ENCODE results near the gene OBP2B.

Gene OBP2B

GRCh38 chr9:133191989-133192388 is 17.1 kb downstream of the OBP2B start:
- no peaks in the 10 kb centered on the region for H3K9me3 Mint-ChIP-seq
- peaks cover 31 to 45% of the 10 kb centered on the region in 2 donors for H3K27me3 Mint-ChIP-seq
- no peaks in the 10 kb centered on the region for H3K4me1 Mint-ChIP-seq (ENCODE audit: low read depth in 2 of 2)
- H3K4me3 Mint-ChIP-seq = no peak overlapping the region
- DNase-seq = no peak
- ATAC-seq (replicated peaks) = no peak
- no peaks in the 10 kb centered on the region for H3K36me3 Mint-ChIP-seq (ENCODE audit: insufficient read depth)
- H3K27ac Mint-ChIP-seq = no peak overlapping the region

GRCh38 chr9:133189826-133190225 is 19.2 kb downstream of the OBP2B start:
- no peak for ATAC-seq (replicated peaks)
- no peak overlapping the region for H3K4me3 Mint-ChIP-seq
- H3K36me3 Mint-ChIP-seq (ENCODE audit: insufficient read depth) = no peaks in the 10 kb centered on the region
- no peaks in the 10 kb centered on the region for H3K9me3 Mint-ChIP-seq
- H3K27me3 Mint-ChIP-seq = peaks cover 22 to 41% of the 10 kb centered on the region in 2 donors
- H3K4me1 Mint-ChIP-seq (ENCODE audit: low read depth in 2 of 2) = peaks cover 8 to 9% of the 10 kb centered on the region in 2 donors
- H3K27ac Mint-ChIP-seq = no peak overlapping the region
- DNase-seq = no peak

- DNase-seq = no peak
- Mint-ChIP-seq H3K27ac (no peak overlapping the region), H3K4me1 (ENCODE audit: low read depth in 2 of 2) (peaks cover 10 to 12% of the 10 kb centered on the region in 2 donors), H3K27me3 (peaks cover 16 to 39% of the 10 kb centered on the region in 2 donors), H3K9me3 (no peaks in the 10 kb centered on the region), H3K4me3 (no peak overlapping the region), H3K36me3 (ENCODE audit: insufficient read depth) (no peaks in the 10 kb centered on the region)
- ATAC-seq (replicated peaks) = no peak
Observed at GRCh38 chr9:133188843-133189180, 20.2 kb downstream of the OBP2B start.

- Mint-ChIP-seq H3K27me3 (peaks cover 14 to 39% of the 10 kb centered on the region in 2 donors), H3K36me3 (ENCODE audit: insufficient read depth) (no peaks in the 10 kb centered on the region), H3K4me1 (ENCODE audit: low read depth in 2 of 2) (peaks cover 10 to 15% of the 10 kb centered on the region in 2 donors), H3K4me3 (no peak overlapping the region), H3K27ac (peak overlapping the region in 1 of 2 donors; percentile 65), H3K9me3 (no peaks in the 10 kb centered on the region)
- DNase-seq = no peak
- ATAC-seq (replicated peaks) = no peak
Observed at GRCh38 chr9:133188006-133188842, 20.8 kb downstream of the OBP2B start.

- DNase-seq = no peak
Observed at GRCh38 chr9:133187561-133188005, 21.5 kb downstream of the OBP2B start.

GRCh38 chr9:133186736-133187135 is 22.3 kb downstream of the OBP2B start:
- DNase-seq (no peak), ATAC-seq (replicated peaks) (no peak)
- H3K9me3 Mint-ChIP-seq = no peaks in the 10 kb centered on the region
- H3K4me3 Mint-ChIP-seq = no peak overlapping the region
- H3K27ac Mint-ChIP-seq = no peak overlapping the region
- H3K4me1 Mint-ChIP-seq (ENCODE audit: low read depth in 2 of 2) = peaks cover 10 to 15% of the 10 kb centered on the region in 2 donors
- peaks cover 3% of the 10 kb centered on the region for H3K36me3 Mint-ChIP-seq (ENCODE audit: insufficient read depth)
- peaks cover 19 to 42% of the 10 kb centered on the region in 2 donors for H3K27me3 Mint-ChIP-seq

More at GRCh38 chr9:133187561-133188005, 21.5 kb downstream of the OBP2B start:
- H3K9me3 Mint-ChIP-seq = no peaks in the 10 kb centered on the region
- no peak for ATAC-seq (replicated peaks)
- H3K4me1 Mint-ChIP-seq (ENCODE audit: low read depth in 2 of 2) = peaks cover 10 to 15% of the 10 kb centered on the region in 2 donors
- H3K36me3 Mint-ChIP-seq (ENCODE audit: insufficient read depth) = peaks cover 3% of the 10 kb centered on the region
- H3K27ac Mint-ChIP-seq = peak overlapping the region in 1 of 2 donors; percentile 65
- H3K27me3 Mint-ChIP-seq = peaks cover 14 to 39% of the 10 kb centered on the region in 2 donors
- no peak overlapping the region for H3K4me3 Mint-ChIP-seq

GRCh38 chr9:133184971-133185370 is 24.1 kb downstream of the OBP2B start:
- H3K27ac Mint-ChIP-seq = no peak overlapping the region
- H3K27me3 Mint-ChIP-seq = peaks cover 19 to 55% of the 10 kb centered on the region in 2 donors
- no peaks in the 10 kb centered on the region for H3K9me3 Mint-ChIP-seq
- peaks cover 10 to 15% of the 10 kb centered on the region in 2 donors for H3K4me1 Mint-ChIP-seq (ENCODE audit: low read depth in 2 of 2)
- ATAC-seq (replicated peaks) = peak; percentile 75
- H3K36me3 Mint-ChIP-seq (ENCODE audit: insufficient read depth) = peaks cover 3% of the 10 kb centered on the region
- DNase-seq = peak; percentile 32
- peak overlapping the region in 1 of 2 donors; percentile 54 for H3K4me3 Mint-ChIP-seq

GRCh38 chr9:133182151-133182550 is 26.9 kb downstream of the OBP2B start:
- Mint-ChIP-seq H3K9me3 (no peaks in the 10 kb centered on the region), H3K27me3 (peaks cover 19 to 36% of the 10 kb centered on the region in 2 donors), H3K4me1 (ENCODE audit: low read depth in 2 of 2) (peaks cover 10 to 15% of the 10 kb centered on the region in 2 donors), H3K36me3 (ENCODE audit: insufficient read depth) (peaks cover 3% of the 10 kb centered on the region), H3K4me3 (no peak overlapping the region), H3K27ac (no peak overlapping the region)
- no peak for ATAC-seq (replicated peaks)
- DNase-seq = no peak

GRCh38 chr9:133181561-133181960 is 27.5 kb downstream of the OBP2B start:
- no peaks in the 10 kb centered on the region for H3K9me3 Mint-ChIP-seq
- no peak overlapping the region for H3K27ac Mint-ChIP-seq
- H3K4me1 Mint-ChIP-seq (ENCODE audit: low read depth in 2 of 2) = peaks cover 10 to 15% of the 10 kb centered on the region in 2 donors
- H3K27me3 Mint-ChIP-seq = peaks cover 19 to 36% of the 10 kb centered on the region in 2 donors
- H3K4me3 Mint-ChIP-seq = no peak overlapping the region
- peaks cover 3% of the 10 kb centered on the region for H3K36me3 Mint-ChIP-seq (ENCODE audit: insufficient read depth)
- ATAC-seq (replicated peaks) = no peak
- no peak for DNase-seq

- Mint-ChIP-seq H3K36me3 (ENCODE audit: insufficient read depth) (peaks cover 3% of the 10 kb centered on the region), H3K9me3 (no peaks in the 10 kb centered on the region), H3K27ac (no peak overlapping the region), H3K4me1 (ENCODE audit: low read depth in 2 of 2) (peaks cover 6 to 12% of the 10 kb centered on the region in 2 donors), H3K4me3 (no peak overlapping the region), H3K27me3 (peaks cover 19 to 41% of the 10 kb centered on the region in 2 donors)
- DNase-seq = no peak
- no peak for ATAC-seq (replicated peaks)
Observed at GRCh38 chr9:133180953-133181352, 28.1 kb downstream of the OBP2B start.

- H3K9me3 Mint-ChIP-seq = no peaks in the 10 kb centered on the region
- no peaks in the 10 kb centered on the region for H3K4me1 Mint-ChIP-seq (ENCODE audit: low read depth in 2 of 2)
- no peak for DNase-seq
- no peaks in the 10 kb centered on the region for H3K36me3 Mint-ChIP-seq (ENCODE audit: insufficient read depth)
- ATAC-seq (replicated peaks) = no peak
- H3K27ac Mint-ChIP-seq = no peak overlapping the region
- no peak overlapping the region for H3K4me3 Mint-ChIP-seq
- peaks cover 23 to 27% of the 10 kb centered on the region in 2 donors for H3K27me3 Mint-ChIP-seq
Observed at GRCh38 chr9:133173056-133173455, 36.0 kb downstream of the OBP2B start.

GRCh38 chr9:133171161-133171961 is 37.7 kb downstream of the OBP2B start:
- Mint-ChIP-seq H3K27me3 (peaks cover 25 to 26% of the 10 kb centered on the region in 2 donors), H3K36me3 (ENCODE audit: insufficient read depth) (peaks cover under 1% of the 10 kb centered on the region), H3K27ac (no peak overlapping the region), H3K4me3 (no peak overlapping the region), H3K9me3 (no peaks in the 10 kb centered on the region), H3K4me1 (ENCODE audit: low read depth in 2 of 2) (no peaks in the 10 kb centered on the region)
- no peak for DNase-seq
- ATAC-seq (replicated peaks) = no peak

GRCh38 chr9:133170716-133171115 is 38.3 kb downstream of the OBP2B start:
- DNase-seq (no peak), ATAC-seq (replicated peaks) (no peak)
- no peak overlapping the region for H3K4me3 Mint-ChIP-seq
- no peak overlapping the region for H3K27ac Mint-ChIP-seq
- no peaks in the 10 kb centered on the region for H3K9me3 Mint-ChIP-seq
- H3K27me3 Mint-ChIP-seq = peaks cover 19 to 25% of the 10 kb centered on the region in 2 donors
- H3K36me3 Mint-ChIP-seq (ENCODE audit: insufficient read depth) = peaks cover 3% of the 10 kb centered on the region
- H3K4me1 Mint-ChIP-seq (ENCODE audit: low read depth in 2 of 2) = no peaks in the 10 kb centered on the region

Measured in effector memory CD8-positive, alpha-beta T cell (primary cell).